GM18873 (cell line): ENCODE data around the gene SFXN5.

ENCODE experiments used
- ATAC-seq: cut with Tn5 transposase; IDR thresholded peaks from one replicate; pipeline ENCODE4 v1.9.1; 2021; ENCODE audit warnings: mild to moderate bottlenecking, moderate library complexity, moderate number of reproducible peaks; ENCODE audit not compliant: unreplicated experiment, low FRiP score

Gene SFXN5

GRCh38 chr2:73021371-73022010 lies 50.0 kb downstream of the SFXN5 start:
- no peak for ATAC-seq

GRCh38 chr2:73020657-73021370 lies 50.7 kb downstream of the SFXN5 start:
- ATAC-seq: no peak

- no peak for ATAC-seq
These were observed 51.2 kb downstream of the SFXN5 start for GRCh38 chr2:73020306-73020656.

GRCh38 chr2:73018188-73018825 lies 53.2 kb downstream of the SFXN5 start:
- ATAC-seq: no peak

GRCh38 chr2:73013936-73014335 lies 57.6 kb downstream of the SFXN5 start:
- ATAC-seq: no peak

- ATAC-seq: no peak
These were observed 62.2 kb downstream of the SFXN5 start for GRCh38 chr2:73009177-73009839.

GRCh38 chr2:73008766-73009135 lies 62.8 kb downstream of the SFXN5 start:
- no peak for ATAC-seq

DNA sequence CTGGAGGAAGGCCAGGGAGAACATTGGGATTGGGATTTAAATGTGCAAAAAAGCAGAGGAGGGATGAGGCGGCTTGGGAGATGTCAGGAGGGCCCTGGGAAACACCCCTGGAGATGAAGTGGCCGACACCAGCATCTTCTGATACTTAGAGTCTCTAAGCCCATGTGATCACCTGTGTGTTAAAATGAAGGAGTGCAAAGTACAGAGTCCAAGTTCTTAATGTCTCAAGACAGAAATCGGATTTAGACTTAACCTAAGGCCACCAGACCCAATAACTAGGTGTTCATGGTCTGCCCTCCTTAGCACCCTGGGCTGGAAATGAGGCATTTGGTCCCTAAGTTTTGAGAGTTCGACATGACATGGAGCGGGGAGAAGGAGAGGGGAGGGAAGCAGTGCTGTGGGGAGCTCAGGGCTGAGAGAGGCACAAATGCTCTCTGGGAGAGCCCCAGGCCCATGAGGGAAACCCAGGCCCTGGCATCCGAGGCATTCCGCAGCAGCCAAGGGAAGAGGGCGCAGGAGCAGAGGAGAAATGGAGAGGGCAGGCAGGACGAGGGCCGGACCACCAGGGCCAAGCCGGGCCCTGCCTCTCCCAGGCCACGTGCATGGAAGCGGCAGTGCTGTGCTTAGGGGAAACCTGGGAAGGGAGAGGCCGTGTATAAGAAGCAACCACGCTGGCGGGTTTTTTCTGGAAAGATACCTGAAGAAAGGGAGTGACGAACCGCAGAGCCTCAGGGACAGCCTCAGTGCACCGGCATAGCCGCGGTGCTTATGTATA lies 63.3 kb downstream of the SFXN5 start:
- ATAC-seq: no peak

- ATAC-seq: no peak
These were observed 64.4 kb downstream of the SFXN5 start for GRCh38 chr2:73006969-73007710.

GRCh38 chr2:73004889-73005596 lies 66.5 kb downstream of the SFXN5 start:
- ATAC-seq: no peak

DNA sequence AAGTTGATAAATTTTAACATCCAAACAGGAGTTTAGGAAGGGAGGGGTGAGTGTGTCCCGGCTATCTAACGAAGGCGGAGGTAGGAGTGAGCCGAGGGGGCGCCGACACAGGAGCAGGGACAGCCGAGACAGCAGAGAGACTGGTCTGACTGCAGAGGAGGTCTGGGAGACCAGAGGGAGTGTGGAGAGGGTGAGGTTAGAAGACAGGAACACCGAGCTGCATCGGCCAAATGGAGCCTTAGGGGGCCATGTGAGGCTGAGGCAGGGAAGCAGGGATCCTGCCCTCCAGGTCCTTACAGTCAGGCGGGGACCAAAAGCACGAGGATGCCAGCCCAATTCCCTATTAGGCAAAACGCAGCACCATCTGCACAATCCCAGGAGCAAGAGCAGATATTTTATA lies 67.0 kb downstream of the SFXN5 start:
- no peak for ATAC-seq

- ATAC-seq: no peak
These were observed 68.5 kb downstream of the SFXN5 start for GRCh38 chr2:73003027-73003426.

DNA sequence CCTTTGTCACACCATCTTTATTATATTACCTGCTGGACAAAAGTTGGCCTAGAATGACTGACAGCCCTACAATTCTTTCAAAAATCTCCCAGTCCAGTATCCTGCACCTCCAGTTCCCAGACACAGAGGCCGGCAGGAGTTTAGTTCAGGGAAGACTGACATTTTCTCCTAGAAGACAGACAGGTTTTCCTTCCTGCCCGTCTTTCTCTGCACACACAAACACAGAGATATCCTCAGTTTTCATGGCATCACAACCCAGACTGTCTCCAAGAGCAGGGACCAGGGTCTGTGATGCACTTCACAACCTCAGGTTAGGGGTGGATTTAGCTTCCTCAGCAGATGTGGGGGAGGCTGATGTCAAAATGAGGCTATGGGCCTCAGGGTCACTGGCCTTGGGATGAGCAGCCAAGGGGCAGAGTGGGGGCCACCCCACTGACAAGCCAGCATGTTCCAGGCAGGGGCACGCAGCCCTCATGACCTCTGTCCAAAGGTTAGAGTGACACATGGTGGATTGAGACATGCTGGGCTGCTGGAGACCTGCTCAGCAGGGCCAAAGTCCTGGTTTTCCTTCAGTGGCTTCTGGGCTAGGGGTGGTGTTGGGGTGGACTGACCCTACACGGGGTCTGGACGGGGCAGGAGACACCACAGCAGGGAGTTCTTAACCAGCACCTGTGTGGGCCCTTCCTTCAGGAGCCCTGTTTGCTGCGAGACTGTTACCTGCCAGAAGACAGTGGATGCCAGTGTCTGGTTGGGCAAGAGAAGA lies 70.5 kb downstream of the SFXN5 start:
- no peak for ATAC-seq

DNA sequence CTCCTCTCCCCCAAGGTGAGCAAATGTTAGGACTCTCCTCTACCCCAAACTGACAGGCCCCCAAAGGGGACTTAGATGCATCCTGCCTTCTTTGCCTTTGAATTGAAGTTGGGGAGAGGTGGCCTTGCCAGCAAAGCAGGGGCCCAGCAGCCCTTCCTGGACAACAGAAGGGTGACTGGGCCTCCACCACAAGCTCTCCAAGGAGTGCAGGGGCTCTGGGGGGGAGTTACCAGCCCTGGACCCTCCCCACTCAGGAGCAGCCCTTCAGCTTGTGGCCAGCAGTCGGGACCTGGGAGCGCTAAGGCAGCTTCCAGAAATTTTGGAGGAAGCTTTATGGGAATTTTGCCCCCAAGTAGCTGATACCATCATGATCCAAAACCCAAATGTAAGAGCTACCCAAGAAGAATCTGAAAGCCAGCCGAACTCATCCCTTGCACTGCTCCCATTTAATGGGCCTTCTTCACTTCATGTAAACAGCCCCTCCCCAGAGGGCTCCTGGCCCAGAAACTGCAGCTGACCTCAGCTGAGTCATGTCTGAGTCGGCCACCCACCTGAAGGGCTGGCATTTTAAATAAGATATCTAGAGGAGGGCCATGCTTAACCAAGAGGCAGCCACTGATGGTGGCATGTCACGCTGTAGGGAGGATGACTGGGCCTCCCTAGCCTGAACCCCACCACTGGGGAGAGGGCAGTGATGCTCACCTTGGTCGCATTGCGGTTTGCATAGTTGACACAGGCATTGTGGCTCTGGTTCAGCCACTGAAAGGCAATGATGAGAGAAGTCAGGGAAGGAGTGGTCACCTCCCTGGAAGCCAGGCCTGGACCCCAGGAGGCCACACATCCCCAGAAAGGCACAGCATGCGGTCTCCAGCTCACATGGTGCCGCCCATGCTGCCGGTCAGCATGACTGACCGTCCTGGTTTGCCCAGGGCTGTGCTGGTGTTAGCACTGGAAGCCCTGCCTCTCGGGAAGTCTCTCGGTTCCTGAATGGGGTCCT lies 71.5 kb downstream of the SFXN5 start:
- ATAC-seq: no peak

DNA sequence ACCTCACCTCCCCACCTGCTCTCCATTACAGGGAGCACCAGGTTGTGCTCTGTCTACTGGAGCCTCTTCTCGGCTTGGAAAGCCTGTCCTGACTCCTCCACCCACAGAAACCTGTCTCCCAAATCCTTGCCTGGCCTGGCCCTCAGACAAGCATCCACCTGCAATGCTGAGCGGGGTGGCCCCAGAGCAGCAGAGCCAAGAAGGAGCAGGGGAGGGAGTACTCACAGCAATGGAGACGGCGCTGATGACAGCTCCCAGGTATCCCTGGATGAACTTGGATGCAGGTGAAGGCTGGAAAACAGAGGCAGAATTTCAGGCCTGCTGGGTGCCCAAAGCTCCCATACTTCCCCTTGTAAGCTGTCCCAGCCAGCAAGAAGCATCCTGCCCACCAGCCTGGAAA lies 72.8 kb downstream of the SFXN5 start:
- no peak for ATAC-seq

DNA sequence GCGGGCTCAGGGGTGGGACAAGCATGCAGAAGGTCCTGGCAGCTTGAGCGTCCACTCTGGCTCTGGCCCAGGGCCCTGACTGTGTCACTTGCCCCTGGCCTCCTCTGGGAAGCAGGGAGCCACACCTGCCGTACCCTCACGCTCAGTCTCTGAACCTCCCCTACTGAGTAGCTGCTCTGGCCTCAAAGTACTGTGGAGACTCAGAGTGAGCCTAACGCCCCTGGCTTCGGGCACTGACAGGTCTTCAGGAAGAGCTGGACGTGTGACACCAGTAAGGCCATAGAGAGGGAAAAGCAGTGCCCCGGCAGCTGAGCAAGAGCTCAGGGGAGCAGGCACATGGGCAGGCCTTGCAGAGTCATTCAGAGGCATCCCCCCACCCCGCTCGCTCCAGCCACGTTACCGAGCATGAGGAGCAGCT lies 73.3 kb downstream of the SFXN5 start:
- no peak for ATAC-seq

DNA sequence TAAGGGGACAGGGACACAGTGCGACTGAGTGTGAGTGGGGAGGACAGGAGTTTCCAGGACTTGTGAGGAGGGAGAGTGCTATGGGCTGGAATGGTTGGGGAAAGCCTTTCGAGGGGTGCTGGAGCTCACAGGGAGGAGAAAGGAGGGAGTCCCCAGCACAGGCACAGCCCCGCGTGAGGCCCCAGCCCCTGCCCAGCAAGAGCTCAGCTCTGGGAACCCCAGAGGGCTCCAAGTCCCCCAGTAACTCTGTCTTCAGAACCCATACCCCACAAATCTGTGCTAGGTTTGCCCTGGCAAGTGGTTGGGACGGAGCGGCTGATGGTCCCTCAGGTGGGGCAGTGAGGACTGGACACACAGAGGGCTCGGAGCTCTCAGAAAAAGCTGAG lies 75.4 kb downstream of the SFXN5 start:
- no peak for ATAC-seq
